Effector CD4-positive, alpha-beta T cell (primary cell): ENCODE data around the gene FZR1.
A peak's percentile ranks its signal among the peaks of the same experiment; 100 is the strongest.

Experiments
- DNase-seq: peaks from one replicate; pipeline ENCODE4 v3.0.0-alpha.2; 2020

Gene FZR1

DNA sequence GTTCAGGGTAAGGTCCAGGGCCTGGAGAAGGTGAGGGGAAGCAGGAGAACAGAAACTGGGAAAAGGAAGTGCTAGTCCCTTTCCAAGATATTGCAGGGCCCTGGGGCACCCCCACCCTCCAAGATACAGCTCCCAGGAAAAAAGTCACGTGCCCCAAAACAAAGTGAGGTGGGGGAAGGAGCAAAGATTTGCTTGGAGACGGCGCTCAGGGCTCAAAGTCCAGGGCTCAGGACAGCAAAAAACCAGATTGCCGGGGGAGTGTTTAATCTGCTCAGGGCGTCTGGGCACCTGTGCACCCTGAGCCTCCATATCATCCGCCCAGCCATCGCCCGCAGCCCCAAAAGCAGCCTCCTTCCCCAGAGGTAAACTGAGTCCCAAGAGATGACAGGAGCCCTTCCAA is 32.1 kb upstream of the FZR1 start:
- no peak for DNase-seq

DNA sequence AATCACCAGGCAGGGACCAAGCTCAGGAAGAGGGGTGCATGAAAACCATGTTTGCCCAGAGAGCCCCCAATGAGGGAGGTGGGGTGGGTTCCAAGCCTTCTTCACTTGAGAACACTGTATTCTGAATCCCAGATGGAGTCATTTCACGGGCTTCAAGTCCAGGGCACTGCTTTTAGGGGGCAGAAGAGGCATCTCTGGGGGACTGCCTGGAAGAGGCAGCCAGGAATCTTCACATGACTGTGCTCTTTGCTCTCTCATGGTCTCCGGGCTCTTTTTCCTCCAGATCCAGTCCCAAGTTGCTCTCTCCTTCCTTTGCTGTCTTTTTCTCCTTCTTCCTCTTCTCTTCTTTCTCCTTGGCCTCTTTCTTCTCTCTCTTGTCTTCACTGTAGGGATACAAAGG is 31.5 kb upstream of the FZR1 start:
- DNase-seq: no peak

DNA sequence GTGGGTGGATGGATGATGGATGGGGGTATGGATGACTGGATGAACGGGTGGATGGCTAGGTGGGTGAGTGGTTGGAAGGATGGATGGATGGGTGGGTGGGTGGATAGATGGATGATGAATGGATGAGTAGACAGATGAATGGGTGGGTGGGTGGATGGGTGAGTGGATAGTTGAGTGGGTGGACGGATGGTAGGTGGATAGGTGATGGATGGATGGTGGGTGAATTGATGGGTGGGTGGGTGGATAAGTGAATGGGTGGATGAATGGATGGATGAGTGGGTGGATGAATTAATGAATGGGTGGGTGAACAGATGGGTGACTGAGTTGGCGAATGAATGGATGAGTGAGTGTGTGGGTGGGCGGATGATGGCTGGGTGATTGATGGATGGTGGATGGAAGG is 30.7 kb upstream of the FZR1 start:
- no peak for DNase-seq

DNA sequence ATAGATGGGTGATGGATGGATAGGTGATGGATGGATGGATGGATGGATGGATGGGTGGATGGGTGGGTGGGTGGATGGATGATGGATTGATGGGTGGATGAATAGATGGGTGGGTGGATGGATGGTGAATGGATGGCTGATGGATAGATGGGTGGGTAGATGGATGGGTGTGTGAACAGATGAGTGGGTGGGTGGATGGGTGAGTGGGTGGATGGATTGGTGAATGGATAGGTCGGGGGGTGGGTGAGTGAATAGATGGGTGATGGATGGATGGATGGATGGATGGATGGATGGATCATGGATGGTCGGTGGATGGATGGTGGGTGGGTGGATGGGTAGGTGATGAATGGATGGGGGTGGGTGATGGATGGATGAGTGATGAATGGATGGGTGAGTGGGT is 29.3 kb upstream of the FZR1 start:
- no peak for DNase-seq

DNA sequence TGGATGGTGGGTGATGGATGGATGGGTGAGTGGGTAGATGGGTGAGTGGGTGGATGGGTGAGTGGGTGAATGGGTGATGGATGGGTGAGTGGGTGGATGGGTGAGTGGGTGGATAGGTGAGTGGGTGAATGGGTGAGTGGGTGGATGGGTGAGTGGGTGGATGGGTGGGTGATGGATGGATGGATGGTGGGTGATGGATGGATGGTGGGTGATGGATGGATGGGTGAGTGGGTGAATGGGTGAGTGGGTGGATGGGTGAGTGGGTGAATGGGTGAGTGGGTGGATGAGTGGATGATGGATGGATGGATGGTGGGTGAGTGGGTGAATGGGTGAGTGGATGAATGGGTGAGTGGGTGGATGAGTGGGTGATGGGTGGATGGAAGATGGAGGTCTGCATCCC is 28.6 kb upstream of the FZR1 start:
- DNase-seq: no peak

DNA sequence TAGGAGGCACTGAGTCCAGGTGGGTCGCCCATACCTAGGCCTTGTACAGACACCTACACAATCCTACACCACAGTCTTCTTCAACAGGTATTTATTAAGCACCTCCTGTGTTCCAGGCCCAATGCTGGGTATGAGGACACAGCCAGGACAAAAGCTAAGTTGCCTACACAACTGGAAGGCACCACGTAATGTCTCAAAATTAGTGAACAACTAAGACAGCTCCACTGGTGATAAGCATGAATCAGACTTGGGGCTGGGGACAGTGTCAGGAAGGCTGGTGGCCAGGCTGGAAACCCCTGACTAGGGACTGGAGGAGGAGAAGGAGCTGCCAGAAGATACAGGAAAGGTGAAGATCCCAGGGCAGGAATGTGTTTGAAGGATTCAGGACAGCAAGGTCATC is 28.2 kb upstream of the FZR1 start:
- no peak for DNase-seq

DNA sequence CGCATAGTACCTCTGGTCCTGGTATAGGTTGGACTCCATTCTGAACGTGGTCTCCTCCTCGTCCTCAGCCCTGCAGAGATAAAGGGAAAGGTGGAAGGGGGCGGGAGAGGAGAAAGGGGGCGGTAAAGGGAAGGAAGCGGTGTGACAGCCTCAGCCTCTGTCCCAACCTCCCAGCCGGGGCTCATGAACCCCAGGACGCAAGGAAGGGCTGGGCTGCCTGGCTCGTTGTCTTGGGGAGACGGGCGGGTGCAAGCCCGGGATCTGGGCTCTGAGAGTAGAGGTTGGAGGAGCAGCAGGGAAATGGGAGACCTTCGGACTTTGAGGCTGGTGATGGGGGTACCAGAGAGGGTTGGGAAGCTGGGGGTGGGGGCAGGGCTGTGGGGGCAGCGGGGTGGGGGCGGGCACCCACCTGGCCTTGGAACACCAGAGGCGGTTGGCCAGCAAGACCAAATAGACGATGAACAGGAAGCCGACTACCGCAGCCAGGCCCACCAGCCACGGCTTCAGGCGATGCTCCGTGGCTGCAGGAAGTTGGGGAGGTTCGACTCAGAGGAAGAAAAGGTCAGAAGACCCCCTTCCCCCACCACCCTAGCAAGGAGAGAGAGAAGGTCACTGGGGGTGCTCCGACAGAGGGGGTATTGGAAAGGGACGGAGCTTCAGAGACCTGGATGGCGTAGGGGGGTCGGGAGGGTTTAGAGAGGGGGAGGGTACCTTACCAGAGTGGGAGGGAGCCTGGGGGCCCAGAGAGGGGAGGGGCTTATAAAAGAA is 27.5 kb upstream of the FZR1 start:
- no peak for DNase-seq

DNA sequence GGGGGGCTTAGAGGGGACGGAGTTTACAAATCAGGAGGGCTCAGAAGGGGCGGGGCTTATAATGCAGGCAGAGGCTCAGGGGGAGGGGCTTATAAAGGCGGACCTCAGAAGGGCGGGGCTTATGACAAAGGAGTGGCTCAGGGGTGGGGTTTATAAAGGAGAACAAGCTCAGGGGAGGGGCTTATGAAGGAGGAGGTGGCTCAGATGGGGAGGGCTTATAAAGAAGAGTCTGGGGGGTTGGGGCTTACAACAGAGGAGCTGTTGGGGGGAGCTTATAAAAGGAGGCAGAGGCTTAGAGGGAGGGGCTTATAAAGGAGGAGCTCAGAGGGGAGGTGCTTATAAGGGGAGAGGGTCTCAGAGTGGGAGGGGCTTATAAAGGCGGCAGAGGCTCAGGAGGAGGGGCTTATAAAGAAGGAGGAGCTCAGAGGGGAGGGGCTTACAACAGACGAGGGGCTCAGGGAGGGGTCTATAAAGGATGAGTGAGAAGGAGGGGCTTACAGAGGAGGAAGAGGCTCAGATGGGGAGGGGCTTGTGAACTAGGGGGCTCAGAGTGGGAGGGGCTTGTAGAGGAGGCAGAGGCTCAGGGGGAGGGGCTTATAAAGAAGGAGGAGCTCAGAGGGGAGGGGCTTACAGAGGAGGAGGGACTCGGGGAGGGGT is 26.8 kb upstream of the FZR1 start:
- peak; percentile 25 for DNase-seq

DNA sequence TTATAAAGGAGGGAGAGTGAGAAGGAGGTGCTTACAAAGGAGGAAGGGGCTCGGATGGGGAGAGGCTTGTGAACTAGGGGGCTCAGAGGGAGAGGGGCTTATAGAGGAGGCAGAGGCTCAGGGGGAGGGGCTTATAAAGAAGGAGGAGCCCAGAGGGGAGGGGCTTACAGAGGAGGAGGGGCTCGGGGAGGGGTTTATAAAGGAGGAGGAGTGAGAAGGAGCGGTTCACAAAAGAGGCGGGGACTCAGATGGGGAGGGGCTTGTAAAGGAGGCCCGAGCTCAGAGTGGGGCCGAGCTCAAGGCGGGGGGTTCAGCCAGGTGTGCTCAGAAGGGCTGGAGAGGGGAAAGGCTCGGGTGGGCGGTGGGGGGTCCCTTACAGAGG is 26.3 kb upstream of the FZR1 start:
- DNase-seq: peak; percentile 23

DNA sequence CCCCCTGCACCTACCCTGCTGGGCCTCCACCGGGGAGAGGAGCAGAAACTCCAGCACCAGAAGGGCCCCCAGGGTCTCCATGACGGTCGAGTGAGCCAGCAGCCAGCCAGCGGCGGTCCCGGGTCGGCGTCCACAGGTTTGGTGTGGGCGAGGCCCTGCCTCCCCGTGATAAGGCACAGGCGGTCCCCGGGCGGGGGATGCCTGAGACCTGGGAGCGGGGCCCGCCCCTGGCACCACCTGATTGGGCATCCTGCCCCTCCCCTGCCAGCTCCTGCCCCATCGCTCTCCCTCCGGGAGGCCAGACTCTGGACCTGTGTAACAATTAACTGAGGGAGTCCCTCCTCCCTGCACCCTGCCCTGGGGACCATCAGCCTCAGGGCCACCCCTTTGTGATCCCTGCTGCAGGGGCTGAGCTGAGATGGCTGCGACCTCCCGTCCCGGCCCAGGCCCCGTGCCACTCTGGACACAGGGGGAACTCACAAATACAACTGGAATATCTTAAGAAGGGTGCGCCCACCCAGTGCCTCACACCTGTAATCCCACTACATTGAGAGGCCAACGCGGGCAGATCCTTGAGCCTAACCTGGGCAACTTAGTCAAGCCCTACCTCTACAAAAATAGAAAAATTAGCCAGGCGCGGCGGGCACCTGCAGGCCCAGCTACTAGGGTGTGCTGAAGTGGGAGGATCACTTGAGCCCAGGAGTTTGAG is 25.6 kb upstream of the FZR1 start, which contains the start of gene SMIM24:
TSS of gene SMIM24 (minus strand) at position 143 of the 709 bp plus-strand sequence. CDS start at position 81, 62 bp downstream.
- DNase-seq: no peak

DNA sequence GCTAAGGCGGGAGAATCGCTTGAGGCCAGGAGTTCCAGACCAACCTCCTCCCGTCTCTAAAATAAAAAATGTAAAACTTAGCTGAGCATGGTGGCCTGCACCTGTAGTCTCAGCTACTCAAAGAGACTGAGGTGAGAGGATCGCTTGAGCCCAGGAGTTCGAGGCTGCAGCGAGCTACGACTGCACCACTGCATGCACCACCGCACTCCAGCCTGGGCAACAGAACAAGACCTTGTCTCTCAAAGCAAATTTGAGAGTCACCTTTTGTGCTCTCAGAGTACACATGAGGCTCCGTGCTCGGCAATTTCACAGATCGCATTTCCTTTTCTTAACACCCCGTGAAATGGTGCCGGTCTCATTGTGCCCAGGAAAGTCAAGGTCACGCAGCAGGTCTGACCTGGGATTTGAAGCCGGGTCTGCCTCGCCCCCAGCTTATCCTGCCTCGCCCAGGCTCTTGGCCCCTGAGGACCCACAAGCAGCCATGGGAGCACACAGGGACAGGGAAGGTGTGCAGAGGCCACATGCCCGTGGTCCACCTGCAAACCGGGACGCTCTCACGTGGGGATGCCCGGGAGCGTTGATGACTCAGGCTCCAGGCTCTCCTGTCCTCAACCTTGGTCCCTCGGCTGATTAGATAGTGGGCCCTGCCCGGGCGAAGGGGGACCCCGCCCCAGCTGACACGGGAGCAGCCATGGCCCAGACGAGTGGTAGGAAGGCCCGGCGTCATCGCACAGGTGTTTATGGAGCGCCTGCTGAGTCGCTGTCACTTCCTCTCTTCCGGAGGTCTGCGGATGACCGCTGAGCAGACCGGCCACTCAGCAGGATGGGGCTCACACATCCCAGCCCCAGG is 24.6 kb upstream of the FZR1 start:
- DNase-seq: no peak

DNA sequence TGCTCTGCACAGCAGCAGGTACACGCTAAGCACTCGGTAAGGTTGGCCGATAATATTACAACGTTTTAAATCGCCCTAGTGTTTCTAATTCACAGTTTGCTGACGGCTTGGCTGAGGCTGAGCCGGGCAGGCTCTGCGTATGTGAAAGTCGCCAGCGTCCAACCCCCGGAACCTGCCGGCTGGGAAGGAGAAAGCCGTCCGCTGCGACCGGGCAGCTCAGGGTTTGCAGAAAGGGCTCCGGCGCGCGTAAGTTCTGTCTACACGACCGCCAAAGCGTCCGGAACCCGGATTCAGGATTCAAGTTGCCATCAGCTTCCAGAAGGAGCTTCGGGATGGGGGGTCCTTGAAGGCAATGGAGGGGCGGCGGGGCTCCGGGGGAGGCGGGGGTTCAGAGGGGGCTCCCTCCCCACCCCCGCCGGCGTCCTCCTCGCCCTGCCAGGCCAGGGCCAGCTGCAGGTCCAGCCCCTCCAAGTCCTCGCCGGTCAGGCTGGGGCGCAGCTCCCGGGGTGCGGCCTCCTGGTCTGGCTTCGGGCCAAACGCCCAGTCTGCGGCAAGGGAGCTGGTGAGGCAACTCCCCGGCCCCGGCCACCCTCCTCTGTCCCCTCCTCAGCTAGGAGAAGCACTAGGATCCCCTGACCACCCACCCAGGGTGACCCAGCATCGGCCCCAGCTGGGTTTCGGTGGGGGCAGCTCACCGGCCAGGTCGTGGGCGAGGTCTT is 23.4 kb upstream of the FZR1 start:
- DNase-seq: no peak

DNA sequence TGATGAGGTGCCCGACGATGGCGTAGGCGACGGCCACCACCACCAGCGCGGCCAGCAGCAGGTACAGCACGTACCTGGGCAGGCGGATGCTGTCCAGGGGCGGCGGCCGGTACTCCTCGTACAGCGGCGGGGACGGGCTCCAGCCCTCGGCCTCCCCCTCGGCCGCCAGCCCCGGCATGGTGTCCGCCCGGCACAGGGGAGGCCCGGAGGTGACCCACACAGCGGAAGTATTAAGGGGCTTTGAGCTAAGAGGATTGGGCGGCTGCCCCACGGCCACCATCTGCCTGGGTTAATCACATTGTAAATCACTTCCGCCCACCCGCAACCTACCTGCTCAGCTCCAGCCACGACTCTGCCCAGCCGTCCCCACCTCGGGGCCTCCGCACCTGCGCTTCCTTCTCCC is 22.9 kb upstream of the FZR1 start, which contains the start of gene SMIM44:
TSS of gene SMIM44 (minus strand) at position 216 of the 403 bp plus-strand sequence. CDS start at position 178, 38 bp downstream.
- DNase-seq: no peak

DNA sequence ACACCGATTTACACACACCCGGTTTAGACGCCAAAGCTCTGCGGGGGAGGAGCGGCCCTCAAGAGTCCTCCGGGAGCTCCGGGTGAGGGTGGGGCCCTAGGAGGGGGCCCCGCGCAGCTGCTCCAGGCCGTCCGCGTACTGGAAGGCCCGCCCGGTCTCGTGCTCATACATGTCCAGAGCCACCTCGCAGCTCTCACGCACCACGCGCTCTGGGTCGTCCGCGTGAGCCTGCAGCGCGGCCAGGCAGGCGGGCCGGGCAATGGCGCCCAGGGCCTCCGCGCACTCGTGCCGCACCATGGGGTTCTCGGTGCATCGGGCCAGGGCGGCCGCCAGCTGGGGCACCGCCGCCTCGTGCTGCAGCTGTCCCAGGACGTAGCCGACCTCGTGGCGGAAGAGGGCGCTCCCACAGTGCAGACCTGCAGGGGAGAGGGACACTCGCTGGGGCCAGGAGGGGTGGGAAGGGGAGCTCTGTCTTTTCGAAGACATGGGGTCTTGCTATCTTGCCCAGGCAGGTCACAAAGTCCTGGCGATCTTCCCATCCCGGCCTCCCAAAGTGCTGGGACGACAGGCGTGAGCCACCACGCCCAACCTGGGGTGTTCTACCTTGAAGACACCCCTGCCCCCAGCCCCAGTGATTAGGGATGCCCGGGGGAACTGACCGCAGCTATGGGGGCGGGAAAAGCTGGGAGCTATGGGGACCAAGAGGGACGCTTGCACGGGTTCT is 14.6 kb upstream of the FZR1 start:
- DNase-seq: no peak

DNA sequence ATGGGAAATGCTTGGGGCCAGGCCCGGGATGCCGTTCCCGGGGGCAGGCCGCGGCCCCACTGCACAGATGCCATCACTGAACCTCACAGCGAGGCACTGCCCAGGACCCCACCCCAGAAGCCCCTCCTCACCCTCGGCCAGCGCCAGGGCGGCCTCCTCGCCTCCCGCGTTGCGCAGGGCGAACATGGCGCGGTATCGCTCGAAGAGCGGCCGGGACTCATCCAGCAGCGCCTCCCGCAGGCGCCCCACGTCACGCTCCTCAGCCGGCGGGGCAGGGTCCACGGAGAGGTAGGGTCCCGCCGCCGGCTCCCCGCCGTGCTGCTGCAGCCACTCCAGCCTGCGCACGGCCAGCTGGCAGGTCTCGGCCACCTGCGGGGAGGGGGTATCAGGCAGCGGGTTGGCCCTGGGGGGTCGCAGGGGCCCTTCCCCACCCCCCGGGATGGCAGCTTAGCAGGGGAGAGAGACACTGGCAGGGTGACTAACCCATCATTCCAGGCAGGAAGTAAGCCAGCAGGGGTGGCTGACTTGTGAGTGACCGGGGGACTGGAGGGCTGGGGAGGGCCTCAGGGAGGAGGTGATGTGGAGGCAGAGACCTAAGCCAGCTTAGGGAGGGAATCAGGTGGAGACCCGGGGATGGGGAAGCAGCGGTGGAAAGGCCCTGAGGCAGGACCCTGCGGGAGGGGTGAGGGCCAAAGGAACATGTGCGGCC is 13.8 kb upstream of the FZR1 start:
- DNase-seq: no peak

DNA sequence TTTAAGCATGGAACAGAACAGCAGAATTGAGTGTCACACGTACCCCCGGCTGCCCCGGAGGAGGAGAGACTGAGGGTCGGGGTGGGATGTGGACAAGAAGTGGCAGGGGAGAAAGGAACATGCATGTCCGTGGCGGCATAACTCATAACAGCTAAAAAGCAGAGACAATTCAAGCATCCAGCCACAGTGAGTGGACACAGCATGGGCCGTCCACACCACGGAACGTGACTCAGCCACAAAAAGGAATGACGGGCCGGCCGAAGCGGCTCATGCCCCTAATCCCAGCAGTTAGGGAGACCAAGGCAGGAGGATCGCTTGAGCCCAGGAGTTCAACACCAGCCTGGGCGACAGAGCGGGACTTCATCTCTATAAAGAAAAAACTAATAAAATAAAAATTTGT is 13.2 kb upstream of the FZR1 start:
- DNase-seq: no peak

DNA sequence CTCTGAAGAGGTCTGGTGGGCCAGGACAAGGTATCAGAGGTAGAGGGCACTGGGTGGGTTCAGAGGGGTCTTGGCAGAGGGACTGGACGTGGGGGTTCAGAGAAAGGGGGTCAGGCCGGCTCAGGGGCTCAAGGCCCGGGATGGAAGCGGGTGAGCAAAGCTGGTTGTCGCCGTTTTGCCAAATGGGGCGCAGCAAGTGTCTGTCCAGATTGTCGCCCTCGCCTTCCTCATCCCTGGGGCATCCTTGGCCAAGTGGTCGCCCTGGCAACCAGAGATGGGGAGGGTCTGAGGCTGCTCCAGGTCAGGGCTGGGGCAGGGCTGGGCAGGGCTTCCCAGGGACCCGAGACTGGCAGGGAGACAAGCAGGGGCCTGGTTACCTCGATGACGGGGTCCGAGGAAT is 12.5 kb upstream of the FZR1 start:
- no peak for DNase-seq

DNA sequence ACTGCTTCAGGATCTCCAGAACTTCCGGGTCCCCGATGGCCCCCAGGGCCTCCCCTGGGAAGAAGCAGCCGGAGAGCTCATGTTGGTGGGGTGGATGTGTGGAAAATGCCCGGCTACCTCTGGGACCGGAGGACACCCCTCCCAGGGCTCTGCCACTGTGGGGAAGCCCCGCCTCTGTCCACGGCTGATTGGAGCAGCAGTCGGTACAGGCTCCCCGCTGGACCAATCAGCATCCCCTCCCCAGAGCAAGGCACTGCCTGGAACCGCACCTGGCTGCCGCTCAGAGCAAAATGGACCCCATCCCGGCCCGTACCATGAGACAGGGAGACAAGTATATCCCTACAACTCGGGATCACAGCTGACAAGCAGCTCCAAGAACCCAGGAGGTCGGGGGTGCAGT is 12.1 kb upstream of the FZR1 start:
- no peak for DNase-seq

DNA sequence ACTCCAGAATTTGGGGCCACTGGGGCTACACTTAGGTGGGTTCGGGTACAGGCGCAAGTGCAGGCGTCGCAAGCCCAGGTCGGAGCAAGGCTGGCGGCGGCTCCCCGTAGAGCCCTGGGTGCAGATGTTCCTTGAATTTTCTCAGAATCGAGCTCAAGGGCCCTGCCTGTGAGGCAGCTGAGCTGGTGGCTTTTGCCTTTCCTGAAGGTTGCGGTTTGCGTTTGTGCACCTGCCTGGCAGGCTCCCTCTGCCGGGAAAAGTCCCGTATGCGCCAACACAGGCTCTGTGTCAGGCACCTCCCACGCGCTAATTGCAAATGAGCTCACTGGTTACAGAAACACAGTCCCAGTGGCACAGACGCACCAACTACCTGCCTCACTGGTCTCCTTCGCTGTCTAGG is 11.6 kb upstream of the FZR1 start:
- no peak for DNase-seq

DNA sequence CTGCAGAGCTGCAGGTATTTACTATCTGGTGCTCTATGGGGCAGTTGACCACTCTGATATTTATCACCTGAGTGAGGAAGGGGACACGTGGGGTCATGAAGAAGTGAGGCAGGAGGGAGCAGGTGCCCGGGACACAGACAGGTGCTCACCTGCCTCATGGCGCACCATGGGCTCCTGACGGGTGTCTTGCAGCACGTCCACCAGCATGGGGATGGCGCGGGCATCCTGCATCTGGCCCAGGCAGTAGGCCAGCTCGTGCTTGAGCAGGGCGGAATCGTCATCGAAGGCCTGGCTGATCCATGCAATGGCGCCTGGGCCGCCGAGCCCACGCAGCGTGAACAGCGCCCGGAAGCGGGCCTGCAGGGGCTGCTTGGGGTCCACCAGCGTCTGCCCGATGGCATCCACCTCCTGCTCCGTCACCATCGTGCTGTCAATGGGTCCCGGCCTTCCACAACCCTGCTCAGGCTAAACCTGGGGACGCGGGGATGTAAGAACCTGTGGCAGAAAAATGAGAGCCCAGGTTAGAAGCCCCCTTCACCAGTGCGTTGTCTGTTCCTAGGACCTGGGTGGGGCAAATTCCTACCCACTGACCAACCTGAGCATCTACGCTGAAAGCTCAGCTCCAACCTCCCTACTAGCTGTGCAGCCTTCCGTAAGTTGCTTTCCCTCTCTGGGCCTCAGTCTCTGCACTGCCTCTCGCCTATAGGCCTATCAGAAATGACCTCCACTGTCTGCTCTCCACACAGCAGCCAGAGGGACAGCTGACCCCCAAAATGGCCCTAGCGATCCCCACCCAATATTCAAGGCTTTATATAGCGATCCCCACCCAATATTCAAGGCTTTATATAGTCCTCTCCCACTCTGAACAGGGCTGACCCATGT is 9.5 kb upstream of the FZR1 start:
- no peak for DNase-seq
